Measurements from ENCODE around the gene CHST9.

DNA sequence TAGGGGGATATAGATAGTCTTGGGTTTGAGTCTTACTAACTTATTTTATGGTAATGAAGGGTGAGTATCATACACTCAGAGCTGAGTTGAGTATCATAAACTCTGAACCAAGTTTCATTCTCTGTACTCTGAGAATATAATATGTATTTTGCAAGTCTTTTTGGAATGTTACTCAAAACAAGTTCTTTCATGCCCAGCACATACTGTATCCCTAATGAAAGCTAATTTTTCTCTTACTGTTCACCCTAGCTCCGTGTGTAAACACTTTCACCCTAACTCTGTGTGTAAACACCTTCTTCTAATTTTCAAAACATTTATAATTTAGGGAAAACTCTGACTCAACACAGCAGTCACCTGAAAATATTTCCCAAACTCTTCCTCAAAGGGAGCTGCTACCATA is 29.7 kb upstream of the CHST9 start:
- no peak for TF ChIP-seq POLR2A (IDR thresholded peaks at IDR 0.05; ENCODE audit: low read length)
- TF ChIP-seq, protein P1, sequence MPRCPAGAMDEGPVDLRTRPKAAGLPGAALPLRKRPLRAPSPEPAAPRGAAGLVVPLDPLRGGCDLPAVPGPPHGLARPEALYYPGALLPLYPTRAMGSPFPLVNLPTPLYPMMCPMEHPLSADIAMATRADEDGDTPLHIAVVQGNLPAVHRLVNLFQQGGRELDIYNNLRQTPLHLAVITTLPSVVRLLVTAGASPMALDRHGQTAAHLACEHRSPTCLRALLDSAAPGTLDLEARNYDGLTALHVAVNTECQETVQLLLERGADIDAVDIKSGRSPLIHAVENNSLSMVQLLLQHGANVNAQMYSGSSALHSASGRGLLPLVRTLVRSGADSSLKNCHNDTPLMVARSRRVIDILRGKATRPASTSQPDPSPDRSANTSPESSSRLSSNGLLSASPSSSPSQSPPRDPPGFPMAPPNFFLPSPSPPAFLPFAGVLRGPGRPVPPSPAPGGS (IDR thresholded peaks at IDR 0.05), result no peak
- TF ChIP-seq KDM1A (IDR thresholded peaks at IDR 0.05; ENCODE audit: low read depth), result no peak
- no peak for TF ChIP-seq MYC (IDR thresholded peaks at IDR 0.05; ENCODE audit: borderline replicate concordance, low read length)
- TF ChIP-seq, protein P2, sequence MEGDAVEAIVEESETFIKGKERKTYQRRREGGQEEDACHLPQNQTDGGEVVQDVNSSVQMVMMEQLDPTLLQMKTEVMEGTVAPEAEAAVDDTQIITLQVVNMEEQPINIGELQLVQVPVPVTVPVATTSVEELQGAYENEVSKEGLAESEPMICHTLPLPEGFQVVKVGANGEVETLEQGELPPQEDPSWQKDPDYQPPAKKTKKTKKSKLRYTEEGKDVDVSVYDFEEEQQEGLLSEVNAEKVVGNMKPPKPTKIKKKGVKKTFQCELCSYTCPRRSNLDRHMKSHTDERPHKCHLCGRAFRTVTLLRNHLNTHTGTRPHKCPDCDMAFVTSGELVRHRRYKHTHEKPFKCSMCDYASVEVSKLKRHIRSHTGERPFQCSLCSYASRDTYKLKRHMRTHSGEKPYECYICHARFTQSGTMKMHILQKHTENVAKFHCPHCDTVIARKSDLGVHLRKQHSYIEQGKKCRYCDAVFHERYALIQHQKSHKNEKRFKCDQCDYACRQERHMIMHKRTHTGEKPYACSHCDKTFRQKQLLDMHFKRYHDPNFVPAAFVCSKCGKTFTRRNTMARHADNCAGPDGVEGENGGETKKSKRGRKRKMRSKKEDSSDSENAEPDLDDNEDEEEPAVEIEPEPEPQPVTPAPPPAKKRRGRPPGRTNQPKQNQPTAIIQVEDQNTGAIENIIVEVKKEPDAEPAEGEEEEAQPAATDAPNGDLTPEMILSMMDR (IDR thresholded peaks at IDR 0.05), result no peak
- TF ChIP-seq, protein P3, sequence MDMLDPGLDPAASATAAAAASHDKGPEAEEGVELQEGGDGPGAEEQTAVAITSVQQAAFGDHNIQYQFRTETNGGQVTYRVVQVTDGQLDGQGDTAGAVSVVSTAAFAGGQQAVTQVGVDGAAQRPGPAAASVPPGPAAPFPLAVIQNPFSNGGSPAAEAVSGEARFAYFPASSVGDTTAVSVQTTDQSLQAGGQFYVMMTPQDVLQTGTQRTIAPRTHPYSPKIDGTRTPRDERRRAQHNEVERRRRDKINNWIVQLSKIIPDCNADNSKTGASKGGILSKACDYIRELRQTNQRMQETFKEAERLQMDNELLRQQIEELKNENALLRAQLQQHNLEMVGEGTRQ (IDR thresholded peaks at IDR 0.05), result no peak

All from A549 (cell line).